ENCODE data around the gene CDC5L.

DNA sequence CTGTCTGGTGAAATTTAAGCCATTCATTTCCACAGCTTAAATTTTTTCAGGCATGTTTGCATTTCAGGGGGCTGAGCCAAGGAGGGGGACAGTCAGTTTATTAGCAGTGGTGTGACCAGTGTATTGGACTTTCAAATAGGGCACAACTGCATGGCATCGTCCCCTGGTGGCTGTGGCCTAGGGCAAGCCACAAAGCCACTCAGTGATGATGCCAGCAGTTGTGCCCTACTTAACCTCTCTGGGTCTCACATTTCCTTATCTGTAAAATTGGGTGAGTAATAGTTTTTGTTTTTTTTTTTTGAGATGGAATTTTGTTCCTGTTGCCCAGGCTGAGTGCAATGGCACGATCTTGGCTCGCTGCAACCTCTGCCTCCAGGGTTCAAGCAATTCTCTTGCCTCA lies 48.0 kb downstream of the CDC5L start:
- no peak for TF ChIP-seq POLR2A (IDR thresholded peaks at IDR 0.05; ENCODE audit: borderline replicate concordance, extremely low read depth, insufficient read depth, insufficient read length)
- TF ChIP-seq, protein P1, sequence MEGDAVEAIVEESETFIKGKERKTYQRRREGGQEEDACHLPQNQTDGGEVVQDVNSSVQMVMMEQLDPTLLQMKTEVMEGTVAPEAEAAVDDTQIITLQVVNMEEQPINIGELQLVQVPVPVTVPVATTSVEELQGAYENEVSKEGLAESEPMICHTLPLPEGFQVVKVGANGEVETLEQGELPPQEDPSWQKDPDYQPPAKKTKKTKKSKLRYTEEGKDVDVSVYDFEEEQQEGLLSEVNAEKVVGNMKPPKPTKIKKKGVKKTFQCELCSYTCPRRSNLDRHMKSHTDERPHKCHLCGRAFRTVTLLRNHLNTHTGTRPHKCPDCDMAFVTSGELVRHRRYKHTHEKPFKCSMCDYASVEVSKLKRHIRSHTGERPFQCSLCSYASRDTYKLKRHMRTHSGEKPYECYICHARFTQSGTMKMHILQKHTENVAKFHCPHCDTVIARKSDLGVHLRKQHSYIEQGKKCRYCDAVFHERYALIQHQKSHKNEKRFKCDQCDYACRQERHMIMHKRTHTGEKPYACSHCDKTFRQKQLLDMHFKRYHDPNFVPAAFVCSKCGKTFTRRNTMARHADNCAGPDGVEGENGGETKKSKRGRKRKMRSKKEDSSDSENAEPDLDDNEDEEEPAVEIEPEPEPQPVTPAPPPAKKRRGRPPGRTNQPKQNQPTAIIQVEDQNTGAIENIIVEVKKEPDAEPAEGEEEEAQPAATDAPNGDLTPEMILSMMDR (IDR thresholded peaks at IDR 0.05 in 2 of 3, conservative IDR thresholded peaks at IDR 0.05 in 1 of 3; ENCODE audit: borderline replicate concordance in 1 of 3, insufficient read depth in 1 of 3, low read depth in 2 of 3, low read length in 2 of 3): no peak
- TF ChIP-seq, protein P2, sequence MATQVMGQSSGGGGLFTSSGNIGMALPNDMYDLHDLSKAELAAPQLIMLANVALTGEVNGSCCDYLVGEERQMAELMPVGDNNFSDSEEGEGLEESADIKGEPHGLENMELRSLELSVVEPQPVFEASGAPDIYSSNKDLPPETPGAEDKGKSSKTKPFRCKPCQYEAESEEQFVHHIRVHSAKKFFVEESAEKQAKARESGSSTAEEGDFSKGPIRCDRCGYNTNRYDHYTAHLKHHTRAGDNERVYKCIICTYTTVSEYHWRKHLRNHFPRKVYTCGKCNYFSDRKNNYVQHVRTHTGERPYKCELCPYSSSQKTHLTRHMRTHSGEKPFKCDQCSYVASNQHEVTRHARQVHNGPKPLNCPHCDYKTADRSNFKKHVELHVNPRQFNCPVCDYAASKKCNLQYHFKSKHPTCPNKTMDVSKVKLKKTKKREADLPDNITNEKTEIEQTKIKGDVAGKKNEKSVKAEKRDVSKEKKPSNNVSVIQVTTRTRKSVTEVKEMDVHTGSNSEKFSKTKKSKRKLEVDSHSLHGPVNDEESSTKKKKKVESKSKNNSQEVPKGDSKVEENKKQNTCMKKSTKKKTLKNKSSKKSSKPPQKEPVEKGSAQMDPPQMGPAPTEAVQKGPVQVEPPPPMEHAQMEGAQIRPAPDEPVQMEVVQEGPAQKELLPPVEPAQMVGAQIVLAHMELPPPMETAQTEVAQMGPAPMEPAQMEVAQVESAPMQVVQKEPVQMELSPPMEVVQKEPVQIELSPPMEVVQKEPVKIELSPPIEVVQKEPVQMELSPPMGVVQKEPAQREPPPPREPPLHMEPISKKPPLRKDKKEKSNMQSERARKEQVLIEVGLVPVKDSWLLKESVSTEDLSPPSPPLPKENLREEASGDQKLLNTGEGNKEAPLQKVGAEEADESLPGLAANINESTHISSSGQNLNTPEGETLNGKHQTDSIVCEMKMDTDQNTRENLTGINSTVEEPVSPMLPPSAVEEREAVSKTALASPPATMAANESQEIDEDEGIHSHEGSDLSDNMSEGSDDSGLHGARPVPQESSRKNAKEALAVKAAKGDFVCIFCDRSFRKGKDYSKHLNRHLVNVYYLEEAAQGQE (IDR thresholded peaks at IDR 0.05; ENCODE audit: low read depth): no peak
- TF ChIP-seq JUND (IDR thresholded peaks at IDR 0.05): no peak
- no peak for TF ChIP-seq FOSL1 (IDR thresholded peaks at IDR 0.05; ENCODE audit: low read depth)
- no peak for TF ChIP-seq POLR2AphosphoS5 (IDR thresholded peaks at IDR 0.05; ENCODE audit: low read depth, low read length)
- no peak for TF ChIP-seq ZNF274 (IDR thresholded peaks at IDR 0.05; ENCODE audit: low read depth, low read length)
- TF ChIP-seq EZH2phosphoT487 (IDR thresholded peaks at IDR 0.05; ENCODE audit: borderline replicate concordance): no peak
- TF ChIP-seq CBX3 (IDR thresholded peaks at IDR 0.05; ENCODE audit: low read depth): no peak
- no peak for TF ChIP-seq EZH2 (IDR thresholded peaks at IDR 0.05)
